ENCODE data around the gene TMEM273.
A peak's percentile ranks its signal among the peaks of the same experiment; 100 is the strongest.

The TMEM273 gene

DNA sequence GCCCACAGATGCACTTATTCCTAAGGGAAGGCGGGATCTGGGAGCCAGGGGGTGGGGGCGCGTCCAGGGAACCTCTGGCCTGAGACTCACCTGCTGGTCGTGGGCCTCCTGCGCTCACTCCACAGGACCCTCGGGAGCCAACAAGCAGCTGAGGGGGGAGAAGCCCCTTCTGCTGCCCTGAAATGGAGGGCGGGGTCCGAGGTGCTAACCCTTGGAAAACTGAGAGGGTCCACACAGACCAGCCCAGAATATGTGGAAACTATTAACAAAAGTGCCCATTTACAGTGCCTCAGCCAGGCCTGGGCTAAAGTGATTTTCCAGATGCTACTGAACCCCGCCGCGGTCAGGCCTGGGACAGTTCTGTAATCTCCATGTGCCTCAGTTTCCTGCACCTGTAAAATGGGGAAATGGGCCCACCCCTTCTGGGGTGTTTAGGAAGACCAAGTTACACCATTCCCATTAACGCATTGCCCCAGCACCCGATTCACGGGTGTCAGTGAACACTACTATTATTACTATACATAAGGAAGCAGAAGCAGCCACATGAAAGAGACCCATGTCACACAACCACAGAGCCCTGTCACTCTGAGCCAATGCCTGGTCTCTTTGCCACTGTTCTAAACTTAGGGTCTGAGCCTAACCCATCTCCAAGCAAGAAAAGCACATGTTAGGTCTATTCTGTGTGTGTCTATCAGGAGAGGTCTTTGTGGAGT is 72.2 kb downstream of the TMEM273 start:
- no peak overlapping the region for H3K4ac ChIP-seq (ENCODE audit: low read depth in 1 of 2, low read length in 2 of 2)
- no peak overlapping the region for H3K18ac ChIP-seq (ENCODE audit: low read depth in 1 of 2, low read length in 2 of 2)
- H3K4me1 ChIP-seq (ENCODE audit: control insufficient read depth, insufficient read depth, low read depth, low read length): peaks cover 13% of the 10 kb centered on the region
- no peak overlapping the region for H2AFZ ChIP-seq (ENCODE audit: low read depth, low read length)
- peak overlapping the region; percentile 60 to 66 for H3K4me3 ChIP-seq (ENCODE audit: insufficient read depth in 1 of 2, low read depth in 1 of 2, low read length in 2 of 2)
- no peak overlapping the region for H3K14ac ChIP-seq (ENCODE audit: low read length in 2 of 2)
- H2BK120ac ChIP-seq (ENCODE audit: low read depth, low read length): no peak overlapping the region
- H3K4me2 ChIP-seq (ENCODE audit: low read length, poor library complexity, severe bottlenecking): no peak overlapping the region
- 77% methylated on average over 14 of the region's 14 CpGs for WGBS
- H3K9ac ChIP-seq (ENCODE audit: low read length): peak overlapping the region; percentile 40
- no peak overlapping the region for H2BK15ac ChIP-seq (ENCODE audit: low read depth, poor library complexity, severe bottlenecking)
- H3K79me1 ChIP-seq (replicated peaks; ENCODE audit: low read length, poor library complexity, severe bottlenecking): peaks cover 8% of the 10 kb centered on the region
- no peaks in the 10 kb centered on the region for H3K36me3 ChIP-seq (ENCODE audit: control insufficient read depth in 1 of 2, insufficient read depth in 2 of 2, low read depth in 1 of 2, low read length in 2 of 2)
- H4K91ac ChIP-seq (ENCODE audit: low read length): no peak overlapping the region
- peaks cover 0 to 25% of the 10 kb centered on the region in 2 experiments for H3K27me3 ChIP-seq (ENCODE audit: control insufficient read depth in 1 of 2, insufficient read depth in 1 of 2, low read length in 2 of 2)
- no peak overlapping the region for H4K8ac ChIP-seq (ENCODE audit: low read length)
- H3K23ac ChIP-seq (ENCODE audit: low read length in 2 of 2): no peak overlapping the region
- H2BK12ac ChIP-seq (ENCODE audit: low read length in 2 of 2): no peak overlapping the region
- H3K9me3 ChIP-seq (ENCODE audit: control insufficient read depth, low read length): no peaks in the 10 kb centered on the region
- H2BK5ac ChIP-seq (ENCODE audit: low read depth, low read length, poor library complexity, severe bottlenecking): no peak overlapping the region
- no peak for DNase-seq
- no peak overlapping the region for H3K27ac ChIP-seq (ENCODE audit: low read length, poor library complexity, severe bottlenecking)
- peak overlapping the region; percentile 31 for H2AK5ac ChIP-seq (ENCODE audit: low read length, severe bottlenecking)

DNA sequence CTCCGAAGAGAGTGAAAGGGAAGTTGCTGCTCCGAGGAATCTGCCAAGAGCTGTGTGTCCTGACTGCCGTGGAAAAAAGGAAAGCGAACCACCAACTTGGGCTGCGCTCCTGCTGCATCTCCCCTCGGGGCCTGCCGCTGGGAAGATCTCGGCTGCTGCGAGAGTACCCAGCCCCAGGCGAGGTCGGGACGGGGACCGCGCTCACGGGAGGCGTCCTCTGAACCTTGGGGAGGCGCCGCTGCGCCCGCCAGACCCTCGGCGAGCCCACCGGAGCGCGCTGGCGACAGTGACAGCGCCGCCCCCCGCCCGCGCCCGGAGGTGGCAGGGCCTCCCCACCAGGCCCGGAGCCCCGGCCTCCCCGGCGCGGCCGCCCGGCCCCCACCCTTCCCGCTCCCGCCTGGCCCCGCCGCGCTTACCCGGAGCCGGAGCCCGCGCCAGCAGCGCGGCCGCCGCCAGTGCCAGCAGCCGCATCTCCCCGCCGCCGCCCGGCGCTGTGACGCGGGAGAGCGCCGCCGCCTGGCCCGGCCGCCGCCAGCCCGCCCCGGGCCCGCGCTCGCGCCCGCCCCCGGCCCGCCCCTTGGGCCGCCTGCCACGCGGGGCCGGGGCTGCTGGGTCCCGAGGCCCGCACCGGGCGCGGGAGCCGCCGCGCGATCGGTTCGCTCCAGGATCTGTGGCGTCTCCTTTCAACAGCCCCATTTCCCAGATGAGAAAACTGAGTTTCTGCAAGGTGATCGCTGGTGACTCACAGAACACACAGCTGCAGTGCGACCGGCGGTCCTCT is 73.0 kb downstream of the TMEM273 start, which contains the start of gene VSTM4:
Gene VSTM4 (minus strand): TSS at position 508 of the 781 bp plus-strand sequence. CDS start 37 bp downstream, at position 471.
- Histone ChIP-seq H3K4me3 (ENCODE audit: insufficient read depth in 1 of 2, low read depth in 1 of 2, low read length in 2 of 2) (peak within 1 kb of the TSS; percentile 60 to 84), H2BK12ac (ENCODE audit: low read length in 2 of 2) (no peak within 1 kb of the TSS), H4K91ac (ENCODE audit: low read length) (no peak within 1 kb of the TSS), H3K14ac (ENCODE audit: low read length in 2 of 2) (no peak within 1 kb of the TSS), H2BK5ac (ENCODE audit: low read depth, low read length, poor library complexity, severe bottlenecking) (no peak within 1 kb of the TSS), H3K9me3 (ENCODE audit: control insufficient read depth, low read length) (no peaks in the 10 kb centered on the region), H2BK120ac (ENCODE audit: low read depth, low read length) (no peak within 1 kb of the TSS), H3K27ac (ENCODE audit: low read length, poor library complexity, severe bottlenecking) (no peak within 1 kb of the TSS), H3K4ac (ENCODE audit: low read depth in 1 of 2, low read length in 2 of 2) (no peak within 1 kb of the TSS), H3K36me3 (ENCODE audit: control insufficient read depth in 1 of 2, insufficient read depth in 2 of 2, low read depth in 1 of 2, low read length in 2 of 2) (no peaks in the 10 kb centered on the region), H3K9ac (ENCODE audit: low read length) (peak within 1 kb of the TSS; percentile 89), H3K79me1 (replicated peaks; ENCODE audit: low read length, poor library complexity, severe bottlenecking) (peaks cover 8% of the 10 kb centered on the region), H3K4me2 (ENCODE audit: low read length, poor library complexity, severe bottlenecking) (peak within 1 kb of the TSS; percentile 70), H2BK15ac (ENCODE audit: low read depth, poor library complexity, severe bottlenecking) (no peak within 1 kb of the TSS), H3K23ac (ENCODE audit: low read length in 2 of 2) (no peak within 1 kb of the TSS), H3K27me3 (ENCODE audit: control insufficient read depth in 1 of 2, insufficient read depth in 1 of 2, low read length in 2 of 2) (peaks cover 0 to 25% of the 10 kb centered on the region in 2 experiments), H3K4me1 (ENCODE audit: control insufficient read depth, insufficient read depth, low read depth, low read length) (peaks cover 8% of the 10 kb centered on the region), H3K18ac (ENCODE audit: low read depth in 1 of 2, low read length in 2 of 2) (no peak within 1 kb of the TSS), H2AFZ (ENCODE audit: low read depth, low read length) (peak within 1 kb of the TSS; percentile 46), H2AK5ac (ENCODE audit: low read length, severe bottlenecking) (peak within 1 kb of the TSS; percentile 31), H4K8ac (ENCODE audit: low read length) (no peak within 1 kb of the TSS)
- peak; percentile 45 for DNase-seq
- 4% methylated on average over 47 of the region's 95 CpGs for WGBS

DNA sequence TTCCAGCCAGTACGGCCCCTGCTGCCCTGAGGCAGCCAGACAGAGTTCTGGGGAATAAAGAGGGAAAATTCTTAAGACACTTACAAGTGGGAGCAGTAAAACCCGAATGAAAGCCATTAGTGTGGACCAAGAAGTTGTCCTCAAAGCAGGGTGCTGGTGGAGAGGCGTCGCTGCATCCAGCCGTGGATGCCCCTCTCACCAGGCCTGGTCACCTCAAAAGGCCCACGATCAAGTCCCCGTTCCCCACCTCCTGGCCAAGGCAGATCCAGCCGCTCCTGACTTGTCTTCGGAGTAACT is 73.5 kb downstream of the TMEM273 start:
- no peaks in the 10 kb centered on the region for H3K36me3 ChIP-seq (ENCODE audit: control insufficient read depth in 1 of 2, insufficient read depth in 2 of 2, low read depth in 1 of 2, low read length in 2 of 2)
- DNase-seq: no peak
- no peak overlapping the region for H4K8ac ChIP-seq (ENCODE audit: low read length)
- peak overlapping the region; percentile 70 for H3K4me2 ChIP-seq (ENCODE audit: low read length, poor library complexity, severe bottlenecking)
- H2BK120ac ChIP-seq (ENCODE audit: low read depth, low read length): no peak overlapping the region
- H3K4ac ChIP-seq (ENCODE audit: low read depth in 1 of 2, low read length in 2 of 2): no peak overlapping the region
- H2AK5ac ChIP-seq (ENCODE audit: low read length, severe bottlenecking): no peak overlapping the region
- peaks cover 0 to 25% of the 10 kb centered on the region in 2 experiments for H3K27me3 ChIP-seq (ENCODE audit: control insufficient read depth in 1 of 2, insufficient read depth in 1 of 2, low read length in 2 of 2)
- no peak overlapping the region for H2BK15ac ChIP-seq (ENCODE audit: low read depth, poor library complexity, severe bottlenecking)
- H3K27ac ChIP-seq (ENCODE audit: low read length, poor library complexity, severe bottlenecking): no peak overlapping the region
- no peak overlapping the region for H2BK12ac ChIP-seq (ENCODE audit: low read length in 2 of 2)
- H2AFZ ChIP-seq (ENCODE audit: low read depth, low read length): peak overlapping the region; percentile 46
- peaks cover 8% of the 10 kb centered on the region for H3K79me1 ChIP-seq (replicated peaks; ENCODE audit: low read length, poor library complexity, severe bottlenecking)
- peak overlapping the region; percentile 60 to 84 for H3K4me3 ChIP-seq (ENCODE audit: insufficient read depth in 1 of 2, low read depth in 1 of 2, low read length in 2 of 2)
- H4K91ac ChIP-seq (ENCODE audit: low read length): no peak overlapping the region
- no peak overlapping the region for H3K18ac ChIP-seq (ENCODE audit: low read depth in 1 of 2, low read length in 2 of 2)
- H2BK5ac ChIP-seq (ENCODE audit: low read depth, low read length, poor library complexity, severe bottlenecking): no peak overlapping the region
- peak overlapping the region; percentile 89 for H3K9ac ChIP-seq (ENCODE audit: low read length)
- no peak overlapping the region for H3K23ac ChIP-seq (ENCODE audit: low read length in 2 of 2)
- WGBS: 36% methylated on average over 7 of the region's 9 CpGs
- H3K9me3 ChIP-seq (ENCODE audit: control insufficient read depth, low read length): no peaks in the 10 kb centered on the region
- no peak overlapping the region for H3K14ac ChIP-seq (ENCODE audit: low read length in 2 of 2)
- peaks cover 10% of the 10 kb centered on the region for H3K4me1 ChIP-seq (ENCODE audit: control insufficient read depth, insufficient read depth, low read depth, low read length)

DNA sequence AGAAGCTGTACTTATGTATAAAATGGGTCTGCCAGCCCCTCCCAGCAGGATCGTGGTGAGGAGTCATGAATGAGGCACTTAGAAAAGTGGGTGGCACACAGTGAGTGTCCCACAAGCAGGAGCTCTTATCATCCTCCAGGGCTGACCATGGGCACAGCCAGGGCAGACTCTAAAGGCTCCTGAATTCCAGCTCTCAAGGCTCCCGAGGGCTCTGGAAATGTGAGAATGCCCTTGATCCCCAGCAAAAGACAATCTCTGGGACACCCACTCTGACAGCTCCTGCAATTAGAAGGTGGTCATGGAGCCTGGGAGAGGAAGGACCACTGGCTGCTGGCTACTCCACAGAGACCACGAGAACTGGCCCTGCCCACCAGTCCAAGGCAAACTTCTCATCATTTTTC is 74.5 kb downstream of the TMEM273 start:
- no peaks in the 10 kb centered on the region for H3K36me3 ChIP-seq (ENCODE audit: control insufficient read depth in 1 of 2, insufficient read depth in 2 of 2, low read depth in 1 of 2, low read length in 2 of 2)
- H2BK15ac ChIP-seq (ENCODE audit: low read depth, poor library complexity, severe bottlenecking): no peak overlapping the region
- no peak overlapping the region for H2BK120ac ChIP-seq (ENCODE audit: low read depth, low read length)
- H3K27me3 ChIP-seq (ENCODE audit: control insufficient read depth in 1 of 2, insufficient read depth in 1 of 2, low read length in 2 of 2): peaks cover 0 to 25% of the 10 kb centered on the region in 2 experiments
- H3K4ac ChIP-seq (ENCODE audit: low read depth in 1 of 2, low read length in 2 of 2): no peak overlapping the region
- H2BK12ac ChIP-seq (ENCODE audit: low read length in 2 of 2): no peak overlapping the region
- no peak overlapping the region for H4K91ac ChIP-seq (ENCODE audit: low read length)
- H3K27ac ChIP-seq (ENCODE audit: low read length, poor library complexity, severe bottlenecking): no peak overlapping the region
- no peak for DNase-seq
- no peak overlapping the region for H3K4me2 ChIP-seq (ENCODE audit: low read length, poor library complexity, severe bottlenecking)
- peaks cover 8% of the 10 kb centered on the region for H3K79me1 ChIP-seq (replicated peaks; ENCODE audit: low read length, poor library complexity, severe bottlenecking)
- no peak overlapping the region for H2BK5ac ChIP-seq (ENCODE audit: low read depth, low read length, poor library complexity, severe bottlenecking)
- no peak overlapping the region for H3K18ac ChIP-seq (ENCODE audit: low read depth in 1 of 2, low read length in 2 of 2)
- no peak overlapping the region for H4K8ac ChIP-seq (ENCODE audit: low read length)
- 85% methylated on average over 3 of the region's 3 CpGs for WGBS
- no peak overlapping the region for H3K14ac ChIP-seq (ENCODE audit: low read length in 2 of 2)
- H3K9me3 ChIP-seq (ENCODE audit: control insufficient read depth, low read length): no peaks in the 10 kb centered on the region
- H2AFZ ChIP-seq (ENCODE audit: low read depth, low read length): no peak overlapping the region
- H3K4me3 ChIP-seq (ENCODE audit: insufficient read depth in 1 of 2, low read depth in 1 of 2, low read length in 2 of 2): peak overlapping the region in 1 of 2 experiments; percentile 84
- peak overlapping the region; percentile 89 for H3K9ac ChIP-seq (ENCODE audit: low read length)
- no peak overlapping the region for H3K23ac ChIP-seq (ENCODE audit: low read length in 2 of 2)
- H3K4me1 ChIP-seq (ENCODE audit: control insufficient read depth, insufficient read depth, low read depth, low read length): peaks cover 10% of the 10 kb centered on the region
- no peak overlapping the region for H2AK5ac ChIP-seq (ENCODE audit: low read length, severe bottlenecking)

All from mesenchymal stem cell (in vitro differentiated cells and primary cell).